Gastrocnemius medialis (tissue), 4 donors: ENCODE measurements around the gene IRF7.

Experiments used
- CTCF ChIP-seq, 5 experiments: fragments of 450-650 bp in 3 of 5; fragments of 200-600 bp in 2 of 5; sonication (generic) in 2 of 5; IDR thresholded peaks in 4 of 5; conservative IDR thresholded peaks in 1 of 5; 1 replicate in 4 of 5; 2 replicates in 1 of 5; pipeline ENCODE4 v1.5.1; 2016 to 2019; ENCODE audit warnings: antibody characterized with exemption in 5 of 5, mild to moderate bottlenecking in 3 of 5, moderate library complexity in 3 of 5
- POLR2A ChIP-seq, 2 donors: fragments of 450-650 bp; IDR thresholded peaks; one replicate each; pipeline ENCODE4 v1.6.1; 2017; ENCODE audit warnings: antibody characterized with exemption in 2 of 2, mild to moderate bottlenecking in 2 of 2, moderate library complexity in 2 of 2

GRCh38 chr11:643366-643765 lies 27.6 kb upstream of the IRF7 start:
- no peak for TF ChIP-seq CTCF (IDR thresholded peaks at IDR 0.05 in 4 of 5, conservative IDR thresholded peaks at IDR 0.05 in 1 of 5)
- TF ChIP-seq POLR2A (IDR thresholded peaks at IDR 0.05) = no peak
